ENCODE results near the gene ADCY3.

DNA sequence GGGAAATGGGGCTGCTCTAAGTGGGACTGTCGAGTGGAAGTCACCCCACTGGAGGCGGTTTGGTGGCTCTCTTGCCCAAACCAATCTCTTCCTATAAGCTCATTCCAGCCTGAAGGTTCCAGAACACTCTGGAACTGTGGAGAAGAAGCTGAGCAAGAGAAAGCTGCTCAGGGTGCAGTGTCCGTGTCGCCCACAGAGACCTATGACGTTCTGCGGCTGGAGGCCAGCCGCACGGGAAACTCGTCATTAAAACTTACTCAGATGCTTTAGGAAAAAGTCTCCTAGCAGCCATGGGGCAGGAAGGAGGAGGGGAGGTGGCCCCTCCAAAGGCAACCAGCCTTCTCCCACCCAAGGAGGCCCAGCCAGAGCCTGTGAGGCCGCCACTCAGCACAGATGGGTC is 41.7 kb downstream of the ADCY3 start:
- TF ChIP-seq CTCF (IDR thresholded peaks at IDR 0.05): no peak
- no peak for TF ChIP-seq POLR2A (IDR thresholded peaks at IDR 0.05)
